ENCODE measurements around the gene TMEM131.
"Not testable (repeated sequence)": the region's sequence is repeated elsewhere in the genome, so short reads cannot be mapped to it uniquely, and the experiment has no call there.

The TMEM131 gene, protein sequence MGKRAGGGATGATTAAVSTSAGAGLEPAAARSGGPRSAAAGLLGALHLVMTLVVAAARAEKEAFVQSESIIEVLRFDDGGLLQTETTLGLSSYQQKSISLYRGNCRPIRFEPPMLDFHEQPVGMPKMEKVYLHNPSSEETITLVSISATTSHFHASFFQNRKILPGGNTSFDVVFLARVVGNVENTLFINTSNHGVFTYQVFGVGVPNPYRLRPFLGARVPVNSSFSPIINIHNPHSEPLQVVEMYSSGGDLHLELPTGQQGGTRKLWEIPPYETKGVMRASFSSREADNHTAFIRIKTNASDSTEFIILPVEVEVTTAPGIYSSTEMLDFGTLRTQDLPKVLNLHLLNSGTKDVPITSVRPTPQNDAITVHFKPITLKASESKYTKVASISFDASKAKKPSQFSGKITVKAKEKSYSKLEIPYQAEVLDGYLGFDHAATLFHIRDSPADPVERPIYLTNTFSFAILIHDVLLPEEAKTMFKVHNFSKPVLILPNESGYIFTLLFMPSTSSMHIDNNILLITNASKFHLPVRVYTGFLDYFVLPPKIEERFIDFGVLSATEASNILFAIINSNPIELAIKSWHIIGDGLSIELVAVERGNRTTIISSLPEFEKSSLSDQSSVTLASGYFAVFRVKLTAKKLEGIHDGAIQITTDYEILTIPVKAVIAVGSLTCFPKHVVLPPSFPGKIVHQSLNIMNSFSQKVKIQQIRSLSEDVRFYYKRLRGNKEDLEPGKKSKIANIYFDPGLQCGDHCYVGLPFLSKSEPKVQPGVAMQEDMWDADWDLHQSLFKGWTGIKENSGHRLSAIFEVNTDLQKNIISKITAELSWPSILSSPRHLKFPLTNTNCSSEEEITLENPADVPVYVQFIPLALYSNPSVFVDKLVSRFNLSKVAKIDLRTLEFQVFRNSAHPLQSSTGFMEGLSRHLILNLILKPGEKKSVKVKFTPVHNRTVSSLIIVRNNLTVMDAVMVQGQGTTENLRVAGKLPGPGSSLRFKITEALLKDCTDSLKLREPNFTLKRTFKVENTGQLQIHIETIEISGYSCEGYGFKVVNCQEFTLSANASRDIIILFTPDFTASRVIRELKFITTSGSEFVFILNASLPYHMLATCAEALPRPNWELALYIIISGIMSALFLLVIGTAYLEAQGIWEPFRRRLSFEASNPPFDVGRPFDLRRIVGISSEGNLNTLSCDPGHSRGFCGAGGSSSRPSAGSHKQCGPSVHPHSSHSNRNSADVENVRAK (N-terminal part only)

GRCh38 chr2:97995734-97996624 lies at the start of gene TMEM131:
TSS of gene TMEM131 (minus strand) at chr2:97995948. CDS start at chr2:97995662, 286 bp downstream.
- peak; percentile 93 for DNase-seq

- not testable (repeated sequence) for DNase-seq
These were observed 49.0 kb upstream of the TMEM131 start for GRCh38 chr2:98044730-98045129.

GRCh38 chr2:98043101-98043500 lies 47.4 kb upstream of the TMEM131 start:
- DNase-seq, result no peak

GRCh38 chr2:98040331-98040939 lies 44.7 kb upstream of the TMEM131 start:
- DNase-seq, result no peak

- no peak for DNase-seq
These were observed 43.5 kb upstream of the TMEM131 start for GRCh38 chr2:98039085-98039756.

GRCh38 chr2:98037666-98038336 lies 42.1 kb upstream of the TMEM131 start:
- no peak for DNase-seq

- DNase-seq, result no peak
These were observed 41.5 kb upstream of the TMEM131 start for GRCh38 chr2:98037206-98037605.

DNA sequence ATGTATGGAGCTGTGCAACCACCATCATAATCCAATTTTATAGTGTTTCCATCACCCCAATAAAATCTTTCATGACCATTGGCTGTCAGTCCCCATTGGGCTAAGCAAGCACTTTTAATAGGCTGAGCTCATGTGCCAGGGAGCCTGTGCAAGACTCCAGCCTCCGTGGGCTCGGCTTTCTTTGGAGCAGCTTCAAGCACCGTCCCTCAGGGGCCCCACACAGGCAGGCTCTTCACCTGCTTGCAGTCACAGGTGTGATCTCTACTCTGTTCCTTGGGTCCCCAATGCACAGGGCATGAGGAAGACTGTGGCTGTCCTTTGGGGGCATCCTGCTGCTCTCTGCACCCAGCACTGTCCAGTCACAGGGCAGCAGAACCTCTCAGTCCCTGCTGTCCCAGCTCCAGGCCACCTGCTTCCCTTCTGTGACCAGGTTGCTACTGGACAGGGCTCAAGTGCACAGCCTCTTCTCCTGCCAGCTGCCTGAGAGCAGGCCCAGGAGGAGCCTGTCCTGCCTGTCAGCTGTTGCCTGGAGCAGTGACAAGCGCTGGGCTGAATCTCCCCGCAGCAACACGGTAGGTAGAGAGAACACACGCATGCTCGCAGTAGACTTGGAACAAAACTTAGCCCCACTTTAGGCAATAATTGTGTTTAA lies 40.7 kb upstream of the TMEM131 start:
- no peak for DNase-seq

GRCh38 chr2:98034745-98035144 lies 39.0 kb upstream of the TMEM131 start:
- DNase-seq, result no peak

DNA sequence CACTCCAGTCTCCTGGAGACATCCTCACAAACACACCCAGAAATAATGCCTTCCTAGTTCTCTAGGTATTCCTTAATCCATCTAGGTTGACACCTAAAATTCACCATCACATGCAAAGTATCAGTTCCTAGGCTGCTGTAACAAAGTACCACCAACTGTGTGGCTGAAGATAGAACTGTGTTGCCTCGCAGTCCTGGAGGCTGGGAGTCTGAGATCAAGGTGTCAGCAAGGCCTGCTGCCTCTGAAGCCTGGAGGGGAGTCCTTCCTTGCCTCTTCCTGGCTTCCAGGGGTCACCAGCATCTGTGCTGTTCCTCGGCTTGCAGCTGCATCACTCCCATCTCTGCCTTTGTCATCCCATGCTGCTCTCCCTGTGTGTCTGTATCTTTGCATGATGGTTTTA lies 36.3 kb upstream of the TMEM131 start:
- no peak for DNase-seq

DNA sequence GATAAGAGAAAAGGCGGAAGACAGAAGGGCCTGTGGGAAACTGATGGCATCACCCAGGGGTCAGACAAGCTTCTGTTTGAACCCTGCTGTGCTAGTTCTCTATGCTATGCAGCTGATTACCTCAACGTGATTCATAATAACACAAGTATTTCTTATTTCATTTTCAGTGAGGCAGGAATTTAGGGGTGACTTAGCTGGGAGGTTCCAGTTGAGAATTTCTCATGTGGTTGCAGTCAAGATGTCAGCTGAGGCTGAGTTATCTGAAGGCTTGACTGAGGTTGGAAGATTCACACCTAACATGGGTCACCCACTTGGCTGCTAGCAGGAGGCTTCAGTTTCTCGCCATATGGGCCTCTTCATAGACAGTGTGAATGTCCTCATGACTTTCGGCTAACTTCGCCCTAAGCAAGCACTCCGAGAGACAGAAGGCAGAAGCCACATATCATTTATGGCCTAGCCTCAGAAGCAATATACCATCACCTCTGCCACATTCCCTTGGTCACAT lies 34.0 kb upstream of the TMEM131 start:
- DNase-seq, result no peak

- no peak for DNase-seq
These were observed 33.4 kb upstream of the TMEM131 start for GRCh38 chr2:98028931-98029717.

DNA sequence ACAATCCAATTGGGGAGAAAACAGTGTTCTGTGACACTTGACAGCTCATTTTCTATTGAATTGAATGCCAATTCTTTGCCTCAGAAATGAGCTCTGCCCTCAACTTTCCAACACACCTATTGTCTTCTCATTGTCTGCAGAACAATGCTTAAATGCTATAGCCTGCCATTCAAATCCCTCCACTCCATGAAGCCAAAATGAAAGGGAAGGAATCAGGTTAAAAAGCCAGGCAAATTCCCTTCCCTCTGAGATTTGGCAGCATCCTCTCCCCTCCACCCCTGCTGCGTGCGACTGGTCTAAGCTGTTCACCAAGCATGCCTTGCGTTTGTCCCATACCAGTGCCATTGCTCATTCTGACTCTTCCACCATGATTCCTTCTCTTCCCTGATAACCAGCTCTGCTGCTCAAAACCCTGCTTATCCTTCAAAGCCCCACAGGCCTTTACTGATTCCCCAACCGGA lies 32.4 kb upstream of the TMEM131 start:
- no peak for DNase-seq

- DNase-seq, result peak; percentile 41
These were observed 31.8 kb upstream of the TMEM131 start for GRCh38 chr2:98027538-98027937.

- no peak for DNase-seq
These were observed 31.3 kb upstream of the TMEM131 start for GRCh38 chr2:98026927-98027522.

GRCh38 chr2:98026292-98026691 lies 30.5 kb upstream of the TMEM131 start:
- DNase-seq, result no peak

- DNase-seq, result no peak
These were observed 29.8 kb upstream of the TMEM131 start for GRCh38 chr2:98025481-98026037.

DNA sequence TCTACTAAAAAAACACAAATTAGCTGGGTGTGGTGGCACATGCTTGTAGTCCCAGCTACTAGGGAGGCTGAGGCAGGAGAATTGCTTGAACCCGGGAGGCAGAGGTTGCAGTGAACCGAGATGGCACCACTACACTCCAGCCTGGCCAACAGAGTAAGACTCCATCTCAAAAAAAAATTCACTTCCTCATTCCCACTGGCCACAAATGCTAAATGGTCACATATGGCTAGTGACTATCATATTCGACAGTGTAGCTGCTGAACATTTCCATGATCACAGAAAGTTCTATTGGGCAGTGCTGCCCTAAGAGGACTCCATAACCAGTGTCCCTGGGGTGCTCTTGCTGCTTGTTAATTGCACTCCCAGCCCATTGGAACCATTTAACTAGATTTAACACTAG lies 26.3 kb upstream of the TMEM131 start:
- not testable (repeated sequence) for DNase-seq
